Amygdala (tissue), 56 donors: ENCODE data around the gene HS3ST5.
"Not testable (repeated sequence)": the region's sequence is repeated elsewhere in the genome, so short reads cannot be mapped to it uniquely, and the experiment has no call there.

Source experiments
- DNase-seq, 56 donors: peaks; one replicate each; lab custom pipeline; 2025; lab: John Stamatoyannopoulos, UW

The HS3ST5 gene

GRCh38 chr6:114108119-114109002 is 234.5 kb downstream of the HS3ST5 start:
- peak; percentile 6 to 89 (median 52) for DNase-seq

GRCh38 chr6:114106020-114106419 is 236.8 kb downstream of the HS3ST5 start:
- DNase-seq: no peak

GRCh38 chr6:114101255-114101654 is 241.6 kb downstream of the HS3ST5 start:
- DNase-seq: no peak

- no peak for DNase-seq
These were observed 242.4 kb downstream of the HS3ST5 start for GRCh38 chr6:114100215-114100994.

- peak in 3 of 56 donors; percentile 3 to 57 (median 21) for DNase-seq
These were observed 246.2 kb downstream of the HS3ST5 start for GRCh38 chr6:114096561-114097172.

- DNase-seq: no peak
These were observed 249.9 kb downstream of the HS3ST5 start for GRCh38 chr6:114092943-114093342.

GRCh38 chr6:114090626-114091025 is 252.2 kb downstream of the HS3ST5 start:
- peak in 5 of 56 donors; percentile 2 to 17 (median 13) for DNase-seq

GRCh38 chr6:114087496-114087895 is 255.3 kb downstream of the HS3ST5 start:
- no peak for DNase-seq

GRCh38 chr6:114085211-114085610 is 257.6 kb downstream of the HS3ST5 start:
- DNase-seq: no peak

- DNase-seq: no peak
These were observed 258.4 kb downstream of the HS3ST5 start for GRCh38 chr6:114084327-114084890.

- DNase-seq: no peak
These were observed 259.6 kb downstream of the HS3ST5 start for GRCh38 chr6:114083251-114083650.

- DNase-seq: no peak
These were observed 261.1 kb downstream of the HS3ST5 start for GRCh38 chr6:114081730-114082129.

- DNase-seq: no peak
These were observed 261.8 kb downstream of the HS3ST5 start for GRCh38 chr6:114080891-114081510.

GRCh38 chr6:114080410-114080809 is 262.4 kb downstream of the HS3ST5 start:
- DNase-seq: not testable (repeated sequence)

GRCh38 chr6:114075777-114076176 is 267.0 kb downstream of the HS3ST5 start:
- DNase-seq: no peak

- no peak for DNase-seq
These were observed 267.5 kb downstream of the HS3ST5 start for GRCh38 chr6:114075300-114075699.

- no peak for DNase-seq
These were observed 274.1 kb downstream of the HS3ST5 start for GRCh38 chr6:114068771-114069170.

GRCh38 chr6:114068116-114068515 is 274.7 kb downstream of the HS3ST5 start:
- DNase-seq: no peak

- no peak for DNase-seq
These were observed 278.0 kb downstream of the HS3ST5 start for GRCh38 chr6:114064862-114065261.

GRCh38 chr6:114063956-114064355 is 278.9 kb downstream of the HS3ST5 start:
- no peak for DNase-seq
